ENCODE data around the gene NUP210L.

Gene NUP210L

GRCh38 chr1:153963850-153964331 lies 191.0 kb downstream of the NUP210L start (continued):
- TF ChIP-seq ZNF366 (tag by site-specific recombination; conservative IDR thresholded peaks at IDR 0.05) (peak; percentile 82), ZBTB20 (tag by site-specific recombination; IDR thresholded peaks at IDR 0.05) (peak; percentile 78), ZNF510 (tag by site-specific recombination; IDR thresholded peaks at IDR 0.05; ENCODE audit: insufficient replicate concordance) (no peak), SCRT1 (tag by site-specific recombination; IDR thresholded peaks at IDR 0.05; ENCODE audit: borderline replicate concordance) (no peak), ZBTB49 (tag by site-specific recombination; IDR thresholded peaks at IDR 0.05; ENCODE audit: low read depth) (no peak), ZNF121 (tag by site-specific recombination; IDR thresholded peaks at IDR 0.05) (no peak), REPIN1 (tag by site-specific recombination; IDR thresholded peaks at IDR 0.05; ENCODE audit: low read depth) (no peak), ZNF155 (tag by site-specific recombination; IDR thresholded peaks at IDR 0.05) (no peak), SP3 (tag by site-specific recombination; IDR thresholded peaks at IDR 0.05) (no peak; the same call in 1 of the 2 replicates), ZFHX2 (tag by site-specific recombination; conservative IDR thresholded peaks at IDR 0.05) (peak; percentile 78)

- no peaks in the 10 kb centered on the region for H3K9me3 ChIP-seq (ENCODE audit: control insufficient read depth, insufficient read depth, low read depth, low read length)
- POLR2A ChIA-PET = interaction anchor here (0.5 to 3.0 kb wide), 21 partner anchors 8 to 325 kb away, joined by 3 to 58 read pairs (median 5); partner anchors contain the start of genes DENND4B, GATAD2B, INTS3 and JTB
- peak within 1 kb of the TSS; percentile 62 for H3K4me3 ChIP-seq (ENCODE audit: low read depth, low read length)
- H3K4me1 ChIP-seq (ENCODE audit: control insufficient read depth, insufficient read depth, low read length) = peaks cover 4% of the 10 kb centered on the region; the same call in 1 of the 2 replicates
- peaks cover 0 to 31% of the 10 kb centered on the region in 2 experiments; a peak in 2 of 3 replicates for H3K36me3 ChIP-seq (ENCODE audit: control insufficient read depth in 2 of 2, insufficient read depth in 1 of 2, low read length in 2 of 2)
- CTCF ChIA-PET = interaction anchor here (0.7 to 2.2 kb wide), 5 partner anchors 13 to 166 kb away, joined by 3 to 9 read pairs (median 7); partner anchors contain the start of genes DENND4B and RAB13
- H3K27ac ChIP-seq (ENCODE audit: extremely low read depth, low read depth, low read length) = peak within 1 kb of the TSS; percentile 66
- TF ChIP-seq ZBTB20 (tag by site-specific recombination; IDR thresholded peaks at IDR 0.05) (peak; percentile 96), IKZF3 (tag by site-specific recombination; IDR thresholded peaks at IDR 0.05) (peak; percentile 78), GLI4 (tag by site-specific recombination; IDR thresholded peaks at IDR 0.05) (no peak), ZBTB21 (tag by site-specific recombination; IDR thresholded peaks at IDR 0.05) (peak; percentile 33; the same call in 1 of the 2 replicates), KLF7 (tag by site-specific recombination; IDR thresholded peaks at IDR 0.05; ENCODE audit: borderline replicate concordance) (peak; percentile 81; the same call in 1 of the 2 replicates), SP2 (tag by site-specific recombination; IDR thresholded peaks at IDR 0.05) (peak; percentile 95), ZNF121 (tag by site-specific recombination; IDR thresholded peaks at IDR 0.05) (peak; percentile 99), KLF16 (tag by site-specific recombination; IDR thresholded peaks at IDR 0.05) (peak; percentile 74), ZNF596 (tag by site-specific recombination; IDR thresholded peaks at IDR 0.05) (peak; percentile 82), KLF8 (tag by site-specific recombination; IDR thresholded peaks at IDR 0.05) (peak; percentile 76), PATZ1 (tag by site-specific recombination; IDR thresholded peaks at IDR 0.05) (peak; percentile 87), ZNF660 (tag by site-specific recombination; IDR thresholded peaks at IDR 0.05) (peak; percentile 29; the same call in 1 of the 2 replicates), KLF10 (tag by site-specific recombination; IDR thresholded peaks at IDR 0.05) (no peak), ZNF140 (tag by site-specific recombination; IDR thresholded peaks at IDR 0.05) (no peak), EGR2 (tag by site-specific recombination; IDR thresholded peaks at IDR 0.05; ENCODE audit: low read depth) (peak; percentile 34; the same call in 1 of the 2 replicates)
- TF ChIP-seq, protein P1, sequence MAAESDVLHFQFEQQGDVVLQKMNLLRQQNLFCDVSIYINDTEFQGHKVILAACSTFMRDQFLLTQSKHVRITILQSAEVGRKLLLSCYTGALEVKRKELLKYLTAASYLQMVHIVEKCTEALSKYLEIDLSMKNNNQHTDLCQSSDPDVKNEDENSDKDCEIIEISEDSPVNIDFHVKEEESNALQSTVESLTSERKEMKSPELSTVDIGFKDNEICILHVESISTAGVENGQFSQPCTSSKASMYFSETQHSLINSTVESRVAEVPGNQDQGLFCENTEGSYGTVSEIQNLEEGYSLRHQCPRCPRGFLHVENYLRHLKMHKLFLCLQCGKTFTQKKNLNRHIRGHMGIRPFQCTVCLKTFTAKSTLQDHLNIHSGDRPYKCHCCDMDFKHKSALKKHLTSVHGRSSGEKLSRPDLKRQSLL (tag by site-specific recombination; IDR thresholded peaks at IDR 0.05) = 0 out of 2 replicates have a peak, but pooled peaks have one; percentile 38
- TF ChIP-seq, protein P2, sequence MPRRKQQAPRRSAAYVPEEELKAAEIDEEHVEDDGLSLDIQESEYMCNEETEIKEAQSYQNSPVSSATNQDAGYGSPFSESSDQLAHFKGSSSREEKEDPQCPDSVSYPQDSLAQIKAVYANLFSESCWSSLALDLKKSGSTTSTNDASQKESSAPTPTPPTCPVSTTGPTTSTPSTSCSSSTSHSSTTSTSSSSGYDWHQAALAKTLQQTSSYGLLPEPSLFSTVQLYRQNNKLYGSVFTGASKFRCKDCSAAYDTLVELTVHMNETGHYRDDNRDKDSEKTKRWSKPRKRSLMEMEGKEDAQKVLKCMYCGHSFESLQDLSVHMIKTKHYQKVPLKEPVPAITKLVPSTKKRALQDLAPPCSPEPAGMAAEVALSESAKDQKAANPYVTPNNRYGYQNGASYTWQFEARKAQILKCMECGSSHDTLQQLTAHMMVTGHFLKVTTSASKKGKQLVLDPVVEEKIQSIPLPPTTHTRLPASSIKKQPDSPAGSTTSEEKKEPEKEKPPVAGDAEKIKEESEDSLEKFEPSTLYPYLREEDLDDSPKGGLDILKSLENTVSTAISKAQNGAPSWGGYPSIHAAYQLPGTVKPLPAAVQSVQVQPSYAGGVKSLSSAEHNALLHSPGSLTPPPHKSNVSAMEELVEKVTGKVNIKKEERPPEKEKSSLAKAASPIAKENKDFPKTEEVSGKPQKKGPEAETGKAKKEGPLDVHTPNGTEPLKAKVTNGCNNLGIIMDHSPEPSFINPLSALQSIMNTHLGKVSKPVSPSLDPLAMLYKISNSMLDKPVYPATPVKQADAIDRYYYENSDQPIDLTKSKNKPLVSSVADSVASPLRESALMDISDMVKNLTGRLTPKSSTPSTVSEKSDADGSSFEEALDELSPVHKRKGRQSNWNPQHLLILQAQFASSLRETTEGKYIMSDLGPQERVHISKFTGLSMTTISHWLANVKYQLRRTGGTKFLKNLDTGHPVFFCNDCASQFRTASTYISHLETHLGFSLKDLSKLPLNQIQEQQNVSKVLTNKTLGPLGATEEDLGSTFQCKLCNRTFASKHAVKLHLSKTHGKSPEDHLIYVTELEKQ (tag by site-specific recombination; IDR thresholded peaks at IDR 0.05; ENCODE audit: borderline replicate concordance) = 0 out of 2 replicates have a peak, but pooled peaks have one; percentile 3
Measured at GRCh38 chr1:153963030-153963849, 191.6 kb downstream of the NUP210L start, which contains the start of gene SLC39A1. SLC39A1 (minus strand) TSS chr1:153963537; CDS start chr1:153962715, 822 bp downstream.
